ENCODE data around the gene USP5.

GRCh38 chr12:6905414-6906040 is 53.6 kb downstream of the USP5 start:
- TF ChIP-seq CTCF (IDR thresholded peaks at IDR 0.05) (no peak), POLR2A (IDR thresholded peaks at IDR 0.05) (no peak)

Data from heart left ventricle (tissue), 13 donors.